A673 (cell line): ENCODE measurements around the gene KIAA0319L.

Experiments
- EZH2 ChIP-seq: fragments of 200-600 bp; sonication (generic); IDR thresholded peaks from 2 replicates; pipeline ENCODE4 v1.6.1; 2017; ENCODE audit warnings: borderline replicate concordance, low read depth, mild to moderate bottlenecking, mixed read lengths, antibody characterized with exemption, low read length; ENCODE audit not compliant: poor library complexity, severe bottlenecking
- TF ChIP-seq, protein P1 (sequence below): fragments of 300-800, 200-600 bp; sonication (generic); conservative IDR thresholded peaks from 2 replicates; pipeline ENCODE4 v1.5.1; 2017; ENCODE audit warnings: low read depth, mild to moderate bottlenecking, antibody characterized with exemption, low read length, moderate library complexity, mixed read lengths

DNA sequence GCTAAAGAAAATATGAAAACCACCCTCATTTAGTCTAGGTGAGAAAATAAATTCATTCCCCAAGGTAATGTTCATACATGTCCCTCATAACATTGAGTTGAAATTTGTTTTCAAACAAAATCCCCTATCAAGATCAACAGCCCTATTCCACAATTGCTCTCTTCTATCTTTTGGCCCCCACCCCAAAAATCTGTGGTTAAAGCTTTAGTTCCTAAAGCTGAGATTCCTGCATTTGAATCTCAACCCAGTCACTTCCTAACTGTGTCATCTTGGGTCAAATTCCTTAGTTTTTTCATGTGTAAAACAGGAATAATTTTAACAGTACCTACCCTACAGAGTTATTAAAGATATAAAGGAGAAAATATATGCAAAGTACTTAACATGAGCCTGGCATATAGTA lies 22.0 kb downstream of the KIAA0319L start:
- TF ChIP-seq, protein P1, sequence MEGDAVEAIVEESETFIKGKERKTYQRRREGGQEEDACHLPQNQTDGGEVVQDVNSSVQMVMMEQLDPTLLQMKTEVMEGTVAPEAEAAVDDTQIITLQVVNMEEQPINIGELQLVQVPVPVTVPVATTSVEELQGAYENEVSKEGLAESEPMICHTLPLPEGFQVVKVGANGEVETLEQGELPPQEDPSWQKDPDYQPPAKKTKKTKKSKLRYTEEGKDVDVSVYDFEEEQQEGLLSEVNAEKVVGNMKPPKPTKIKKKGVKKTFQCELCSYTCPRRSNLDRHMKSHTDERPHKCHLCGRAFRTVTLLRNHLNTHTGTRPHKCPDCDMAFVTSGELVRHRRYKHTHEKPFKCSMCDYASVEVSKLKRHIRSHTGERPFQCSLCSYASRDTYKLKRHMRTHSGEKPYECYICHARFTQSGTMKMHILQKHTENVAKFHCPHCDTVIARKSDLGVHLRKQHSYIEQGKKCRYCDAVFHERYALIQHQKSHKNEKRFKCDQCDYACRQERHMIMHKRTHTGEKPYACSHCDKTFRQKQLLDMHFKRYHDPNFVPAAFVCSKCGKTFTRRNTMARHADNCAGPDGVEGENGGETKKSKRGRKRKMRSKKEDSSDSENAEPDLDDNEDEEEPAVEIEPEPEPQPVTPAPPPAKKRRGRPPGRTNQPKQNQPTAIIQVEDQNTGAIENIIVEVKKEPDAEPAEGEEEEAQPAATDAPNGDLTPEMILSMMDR = no peak
- no peak for TF ChIP-seq EZH2
